Mesenchymal stem cell (in vitro differentiated cells and primary cell): Measurements from ENCODE around the gene MCM8.
A peak's percentile ranks its signal among the peaks of the same experiment; 100 is the strongest.
"Not testable (repeated sequence)": the region's sequence is repeated elsewhere in the genome, so short reads cannot be mapped to it uniquely, and the experiment has no call there.

ENCODE experiments used
- DNase-seq: peaks from one replicate; pipeline ENCODE4 v3.0.0-alpha.2; 2013
- H2AFZ ChIP-seq: one replicate; pipeline ENCODE4 v1.6.1; 2013; ENCODE audit warnings: low read depth, mild to moderate bottlenecking, control low read depth, inconsistent platforms, low read length, moderate library complexity
- H2AK5ac ChIP-seq: 2 replicates; pipeline ENCODE4 v1.6.1; 2013; ENCODE audit warnings: low read length, moderate library complexity, mild to moderate bottlenecking, inconsistent platforms; ENCODE audit not compliant: severe bottlenecking
- H2BK120ac ChIP-seq: one replicate; pipeline ENCODE4 v1.6.1; 2013; ENCODE audit warnings: low read depth, mild to moderate bottlenecking, inconsistent platforms, low read length, moderate library complexity
- H2BK12ac ChIP-seq, 2 experiments: one replicate each; pipeline ENCODE4 v1.6.1; 2013; ENCODE audit warnings: inconsistent platforms in 2 of 2, low read length in 2 of 2, mild to moderate bottlenecking in 2 of 2, moderate library complexity in 2 of 2, control low read depth in 1 of 2
- H2BK15ac ChIP-seq: one replicate; pipeline ENCODE4 v1.6.1; 2013; ENCODE audit warnings: mild to moderate bottlenecking, low read depth, inconsistent platforms; ENCODE audit not compliant: poor library complexity, severe bottlenecking
- H2BK5ac ChIP-seq: 2 replicates; pipeline ENCODE4 v1.6.1; 2013; ENCODE audit warnings: low read depth, mild to moderate bottlenecking, low read length, control low read depth, inconsistent platforms; ENCODE audit not compliant: poor library complexity, severe bottlenecking
- H3K14ac ChIP-seq, 2 experiments: one replicate each; pipeline ENCODE4 v1.6.1; 2013; ENCODE audit warnings: inconsistent platforms in 2 of 2, low read length in 2 of 2, control low read depth in 1 of 2, mild to moderate bottlenecking in 1 of 2, moderate library complexity in 1 of 2
- H3K18ac ChIP-seq, 2 experiments: one replicate each; pipeline ENCODE4 v1.6.1; 2013; ENCODE audit warnings: inconsistent platforms in 2 of 2, low read length in 2 of 2, control low read depth in 1 of 2, low read depth in 1 of 2, mild to moderate bottlenecking in 1 of 2
- H3K23ac ChIP-seq, 2 experiments: one replicate each; pipeline ENCODE4 v1.6.1; 2013; ENCODE audit warnings: inconsistent platforms in 2 of 2, low read length in 2 of 2, mild to moderate bottlenecking in 2 of 2, moderate library complexity in 2 of 2, control low read depth in 1 of 2
- H3K27ac ChIP-seq: 2 replicates; pipeline ENCODE4 v1.5.1; 2013; ENCODE audit warnings: mild to moderate bottlenecking, moderate library complexity, low read length, control low read depth, inconsistent platforms; ENCODE audit not compliant: poor library complexity, severe bottlenecking
- H3K27me3 ChIP-seq, 2 experiments: 2 replicates each; pipeline versions ENCODE4 v1.6.1 to v1.7.0; 2013; ENCODE audit warnings: low read length in 2 of 2, mild to moderate bottlenecking in 2 of 2, moderate library complexity in 2 of 2, control low read depth in 1 of 2, inconsistent platforms in 1 of 2; ENCODE audit not compliant: control insufficient read depth in 1 of 2, insufficient read depth in 1 of 2
- H3K36me3 ChIP-seq, 2 experiments: 2 replicates each; pipeline versions ENCODE4 v1.6.1 to v1.7.0; 2013; ENCODE audit warnings: low read length in 2 of 2, control low read depth in 1 of 2, inconsistent platforms in 1 of 2, low read depth in 1 of 2, mild to moderate bottlenecking in 1 of 2; ENCODE audit not compliant: insufficient read depth in 2 of 2, control insufficient read depth in 1 of 2
- H3K4ac ChIP-seq, 2 experiments: one replicate each; pipeline ENCODE4 v1.6.1; 2013; ENCODE audit warnings: inconsistent platforms in 2 of 2, low read length in 2 of 2, mild to moderate bottlenecking in 2 of 2, moderate library complexity in 2 of 2, control low read depth in 1 of 2, low read depth in 1 of 2
- H3K4me1 ChIP-seq: 2 replicates; pipeline ENCODE4 v1.6.1; 2013; ENCODE audit warnings: low read depth, low read length, control low read depth; ENCODE audit not compliant: control insufficient read depth, insufficient read depth
- H3K4me2 ChIP-seq: 2 replicates; pipeline ENCODE4 v1.6.1; 2013; ENCODE audit warnings: low read length, mild to moderate bottlenecking, inconsistent platforms; ENCODE audit not compliant: poor library complexity, severe bottlenecking
- H3K4me3 ChIP-seq, 2 experiments: 2 replicates each; pipeline versions ENCODE4 v1.5.1 to v1.7.0; 2013; ENCODE audit warnings: low read length in 2 of 2, mild to moderate bottlenecking in 2 of 2, control low read depth in 1 of 2, low read depth in 1 of 2; ENCODE audit not compliant: insufficient read depth in 1 of 2
- H3K79me1 ChIP-seq: replicated peaks from 2 replicates; pipeline ENCODE4 v1.6.1; 2013; ENCODE audit warnings: mild to moderate bottlenecking, control low read depth, low read length, inconsistent platforms; ENCODE audit not compliant: poor library complexity, severe bottlenecking
- H3K9ac ChIP-seq: 2 replicates; pipeline ENCODE4 v1.7.0; 2013; ENCODE audit warnings: mild to moderate bottlenecking, low read length, moderate library complexity
- H3K9me3 ChIP-seq: 2 replicates; pipeline ENCODE4 v1.7.0; 2013; ENCODE audit warnings: mild to moderate bottlenecking, low read length; ENCODE audit not compliant: control insufficient read depth
- H4K8ac ChIP-seq: one replicate; pipeline ENCODE4 v1.6.1; 2013; ENCODE audit warnings: inconsistent platforms, mild to moderate bottlenecking, low read length, moderate library complexity
- H4K91ac ChIP-seq: one replicate; pipeline ENCODE4 v1.6.1; 2013; ENCODE audit warnings: mild to moderate bottlenecking, low read length, inconsistent platforms
- WGBS: methylation state at CpG from one replicate; pipeline ENCODE4 v1.1.7; 2013; ENCODE audit warnings: mixed read lengths; 5-methylcytosine and 5-hydroxymethylcytosine counted together

MCM8 gene

GRCh38 chr20:6030453-6031080 lies 80.1 kb downstream of the MCM8 start:
- no peak overlapping the region for H3K4me3 ChIP-seq
- no peak overlapping the region for H2BK12ac ChIP-seq
- H2AK5ac ChIP-seq, result no peak overlapping the region
- DNase-seq, result no peak
- no peak overlapping the region for H3K23ac ChIP-seq
- H3K4ac ChIP-seq, result no peak overlapping the region
- no peak overlapping the region for H3K4me2 ChIP-seq
- 100% methylated on average over 6 of the region's 6 CpGs for WGBS
- H3K27me3 ChIP-seq, result no peaks in the 10 kb centered on the region
- H2BK120ac ChIP-seq, result no peak overlapping the region
- H4K91ac ChIP-seq, result no peak overlapping the region
- H3K4me1 ChIP-seq, result no peaks in the 10 kb centered on the region
- peak overlapping the region; percentile 21 for H4K8ac ChIP-seq
- H3K9ac ChIP-seq, result no peak overlapping the region
- H3K18ac ChIP-seq, result no peak overlapping the region
- H2AFZ ChIP-seq, result no peak overlapping the region
- no peak overlapping the region for H3K14ac ChIP-seq
- H3K36me3 ChIP-seq, result peaks cover 12 to 44% of the 10 kb centered on the region in 2 experiments
- no peak overlapping the region for H3K27ac ChIP-seq
- H3K9me3 ChIP-seq, result peaks cover 1% of the 10 kb centered on the region
- no peak overlapping the region for H2BK15ac ChIP-seq
- H3K79me1 ChIP-seq, result peaks cover 21% of the 10 kb centered on the region
- H2BK5ac ChIP-seq, result no peak overlapping the region

DNA sequence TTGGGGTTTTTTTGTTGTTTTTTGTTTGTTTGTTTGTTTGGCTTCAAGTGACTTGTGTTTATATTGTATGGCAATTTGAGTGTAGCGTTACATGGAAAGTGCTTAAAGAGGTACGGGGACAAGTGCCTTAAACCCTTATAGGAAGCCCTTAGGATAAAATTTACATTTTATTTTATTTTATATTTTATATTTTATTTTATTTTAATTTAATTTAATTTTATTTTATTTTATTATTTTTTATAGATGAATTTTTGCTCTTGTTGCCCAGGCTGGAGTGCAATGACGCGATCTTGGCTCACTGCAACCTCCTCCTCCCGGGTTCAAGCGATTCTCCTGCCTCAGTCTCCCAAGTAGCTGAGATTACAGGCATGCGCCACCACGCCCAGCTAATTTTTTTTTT lies 82.5 kb downstream of the MCM8 start:
- H3K23ac ChIP-seq, H3K4ac ChIP-seq, H3K9ac ChIP-seq, H3K27ac ChIP-seq, H3K4me3 ChIP-seq, H4K91ac ChIP-seq, DNase-seq, H2BK12ac ChIP-seq, H3K4me2 ChIP-seq, H2BK15ac ChIP-seq, H2BK5ac ChIP-seq, H2AK5ac ChIP-seq, H3K27me3 ChIP-seq, H3K14ac ChIP-seq, H2AFZ ChIP-seq, H3K4me1 ChIP-seq, H3K9me3 ChIP-seq, H3K18ac ChIP-seq, H4K8ac ChIP-seq, H2BK120ac ChIP-seq: not testable (repeated sequence)
- 99% methylated on average over 6 of the region's 8 CpGs for WGBS
- peaks cover 16 to 56% of the 10 kb centered on the region in 2 experiments for H3K36me3 ChIP-seq
- H3K79me1 ChIP-seq, result peaks cover 16% of the 10 kb centered on the region

- Histone ChIP-seq H3K23ac (no peak overlapping the region), H3K4ac (no peak overlapping the region), H3K9ac (no peak overlapping the region), H3K4me1 (no peaks in the 10 kb centered on the region), H3K27ac (no peak overlapping the region), H3K4me2 (no peak overlapping the region), H3K27me3 (no peaks in the 10 kb centered on the region), H3K4me3 (no peak overlapping the region), H4K91ac (no peak overlapping the region), H3K9me3 (no peaks in the 10 kb centered on the region), H3K14ac (no peak overlapping the region), H3K18ac (no peak overlapping the region), H2AFZ (no peak overlapping the region), H2BK5ac (no peak overlapping the region), H3K36me3 (peaks cover 21 to 67% of the 10 kb centered on the region in 2 experiments), H2BK120ac (no peak overlapping the region), H2AK5ac (no peak overlapping the region), H2BK15ac (no peak overlapping the region), H3K79me1 (peaks cover 17% of the 10 kb centered on the region), H4K8ac (no peak overlapping the region), H2BK12ac (no peak overlapping the region)
- 82% methylated on average over 2 of the region's 2 CpGs for WGBS
- peak; percentile 54 for DNase-seq
Measured at GRCh38 chr20:6034134-6034969, 83.9 kb downstream of the MCM8 start.

- Histone ChIP-seq H3K27me3 (no peaks in the 10 kb centered on the region), H3K27ac (no peak overlapping the region), H4K91ac (no peak overlapping the region), H3K4me2 (no peak overlapping the region), H3K79me1 (peaks cover 26% of the 10 kb centered on the region), H4K8ac (no peak overlapping the region), H2AK5ac (no peak overlapping the region), H2BK12ac (no peak overlapping the region), H2BK5ac (no peak overlapping the region), H2BK15ac (no peak overlapping the region), H3K4me3 (no peak overlapping the region), H3K4ac (no peak overlapping the region), H3K14ac (no peak overlapping the region), H3K4me1 (no peaks in the 10 kb centered on the region), H3K23ac (no peak overlapping the region), H2BK120ac (no peak overlapping the region), H3K9me3 (no peaks in the 10 kb centered on the region), H3K36me3 (peaks cover 28 to 80% of the 10 kb centered on the region in 2 experiments), H2AFZ (no peak overlapping the region), H3K9ac (no peak overlapping the region), H3K18ac (no peak overlapping the region)
- WGBS, result 99% methylated on average over 3 of the region's 4 CpGs
- no peak for DNase-seq
Measured at GRCh38 chr20:6036213-6036612, 85.8 kb downstream of the MCM8 start.
